ENCODE measurements around the gene CRYM.
"Not testable (repeated sequence)": the region's sequence is repeated elsewhere in the genome, so short reads cannot be mapped to it uniquely, and the experiment has no call there.

CRYM gene

GRCh38 chr16:21277927-21278706 is at the start of gene CRYM:
CRYM (minus strand) TSS chr16:21278290; CDS start chr16:21278251, 39 bp downstream.
- no peak for DNase-seq

- no peak for DNase-seq
Measured at GRCh38 chr16:21327046-21327445, 49.0 kb upstream of the CRYM start.

GRCh38 chr16:21326459-21326858 is 48.4 kb upstream of the CRYM start:
- DNase-seq: no peak

GRCh38 chr16:21324267-21324666 is 46.2 kb upstream of the CRYM start:
- no peak for DNase-seq

GRCh38 chr16:21322251-21322650 is 44.2 kb upstream of the CRYM start:
- DNase-seq: not testable (repeated sequence)

- no peak for DNase-seq
Measured at GRCh38 chr16:21321736-21322135, 43.6 kb upstream of the CRYM start.

- DNase-seq: no peak
Measured at GRCh38 chr16:21314339-21314738, 36.2 kb upstream of the CRYM start.

- not testable (repeated sequence) for DNase-seq
Measured at GRCh38 chr16:21312863-21313372, 34.8 kb upstream of the CRYM start.

- DNase-seq: not testable (repeated sequence)
Measured at GRCh38 chr16:21312046-21312445, 34.0 kb upstream of the CRYM start.

GRCh38 chr16:21306712-21307111 is 28.6 kb upstream of the CRYM start:
- not testable (repeated sequence) for DNase-seq

- DNase-seq: no peak
Measured at GRCh38 chr16:21302898-21303528, 24.9 kb upstream of the CRYM start.

- no peak for DNase-seq
Measured at GRCh38 chr16:21302454-21302853, 24.4 kb upstream of the CRYM start.

- DNase-seq: no peak
Measured at GRCh38 chr16:21301895-21302291, 23.8 kb upstream of the CRYM start.

- peak; percentile 36 for DNase-seq
Measured at GRCh38 chr16:21301168-21301894, 23.2 kb upstream of the CRYM start.

GRCh38 chr16:21300309-21301167 is 22.4 kb upstream of the CRYM start:
- peak; percentile 80 for DNase-seq

- DNase-seq: not testable (repeated sequence)
Measured at GRCh38 chr16:21289789-21290188, 11.7 kb upstream of the CRYM start.

- DNase-seq: no peak
Measured at GRCh38 chr16:21285314-21285713, 7.2 kb upstream of the CRYM start.

GRCh38 chr16:21284414-21284813 is 6.3 kb upstream of the CRYM start:
- DNase-seq: no peak

- DNase-seq: no peak
Measured at GRCh38 chr16:21283521-21284289, 5.6 kb upstream of the CRYM start.

- no peak for DNase-seq
Measured at GRCh38 chr16:21281698-21282389, 3.8 kb upstream of the CRYM start.

GRCh38 chr16:21279501-21279900 is 1.4 kb upstream of the CRYM start:
- DNase-seq: no peak

Data from GDM1 (cell line).